Stomach smooth muscle (tissue), 2 donors: ENCODE data around the gene INTS2.
"Not testable (repeated sequence)": the region's sequence is repeated elsewhere in the genome, so short reads cannot be mapped to it uniquely, and the experiment has no call there.

Source experiments
- H3K27ac ChIP-seq: one replicate; pipeline ENCODE4 v1.7.0; 2013; ENCODE audit warnings: mild to moderate bottlenecking, low read length, inconsistent platforms
- H3K27me3 ChIP-seq, 2 donors: one replicate each; pipeline ENCODE4 v1.7.0; 2013; ENCODE audit warnings: low read length in 2 of 2; ENCODE audit not compliant: insufficient read depth in 2 of 2, control insufficient read depth in 1 of 2
- H3K36me3 ChIP-seq, 2 donors: one replicate each; pipeline ENCODE4 v1.7.0; 2013; ENCODE audit warnings: low read length in 2 of 2; ENCODE audit not compliant: control insufficient read depth in 2 of 2, insufficient read depth in 2 of 2
- H3K4me1 ChIP-seq: one replicate; pipeline ENCODE4 v1.7.0; 2013; ENCODE audit warnings: low read length; ENCODE audit not compliant: control insufficient read depth, insufficient read depth
- H3K4me3 ChIP-seq, 2 donors: one replicate each; pipeline ENCODE4 v1.7.0; 2013; ENCODE audit warnings: low read length in 2 of 2
- H3K9ac ChIP-seq, 2 donors: one replicate each; pipeline ENCODE4 v1.7.0; 2013; ENCODE audit warnings: low read length in 2 of 2, mild to moderate bottlenecking in 1 of 2
- H3K9me3 ChIP-seq, 2 donors: one replicate each; pipeline ENCODE4 v1.7.0; 2013; ENCODE audit warnings: low read length in 2 of 2; ENCODE audit not compliant: control insufficient read depth in 2 of 2
- donor health status: healthy.
- donor health status: Pancreatic carcinoma.

Gene INTS2

DNA sequence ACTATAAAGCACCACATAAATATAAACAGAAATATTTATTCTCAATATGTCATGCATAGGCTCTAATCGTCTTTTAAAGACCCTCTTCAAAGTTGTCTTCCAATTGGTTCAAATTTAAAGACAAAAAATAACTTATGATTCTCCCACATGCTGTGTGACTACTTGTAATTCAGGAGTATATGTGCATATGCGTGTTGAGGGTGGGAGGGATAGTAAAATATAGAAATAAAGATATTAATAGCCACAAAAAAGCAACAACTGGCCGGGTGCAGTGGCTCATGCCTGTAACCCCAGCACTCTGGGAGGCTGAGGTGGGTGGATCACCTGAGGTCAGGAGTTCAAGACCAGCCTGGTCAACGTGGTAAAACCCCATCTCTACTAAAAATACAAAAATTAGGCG, 33.5 kb downstream of the INTS2 start:
- not testable (repeated sequence) for H3K9me3 ChIP-seq, H3K4me1 ChIP-seq, H3K9ac ChIP-seq, H3K27ac ChIP-seq, H3K27me3 ChIP-seq, H3K4me3 ChIP-seq
- peaks cover 6 to 10% of the 10 kb centered on the region in 2 donors for H3K36me3 ChIP-seq

DNA sequence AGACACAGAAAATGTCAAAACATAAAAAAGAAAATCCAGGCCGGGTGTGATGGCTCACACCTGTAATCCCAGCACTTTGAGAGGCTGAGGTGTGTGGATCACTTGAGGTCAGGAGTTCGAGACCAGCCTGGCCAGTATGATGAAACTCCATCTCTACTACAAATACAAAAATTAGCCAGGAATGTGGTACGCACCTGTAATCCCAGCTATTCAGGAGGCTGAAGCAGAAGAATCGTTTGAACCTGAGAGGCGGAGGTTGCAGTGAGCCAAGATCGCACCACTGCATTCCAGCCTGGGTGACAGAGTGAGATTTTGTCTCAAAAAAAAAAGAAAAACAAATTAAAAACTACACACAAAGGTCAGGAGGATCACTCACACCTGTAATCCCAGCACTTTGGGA, 40.0 kb downstream of the INTS2 start:
- not testable (repeated sequence) for H3K4me3 ChIP-seq, H3K4me1 ChIP-seq, H3K9me3 ChIP-seq, H3K27ac ChIP-seq, H3K27me3 ChIP-seq, H3K9ac ChIP-seq
- peaks cover 9 to 10% of the 10 kb centered on the region in 2 donors for H3K36me3 ChIP-seq

DNA sequence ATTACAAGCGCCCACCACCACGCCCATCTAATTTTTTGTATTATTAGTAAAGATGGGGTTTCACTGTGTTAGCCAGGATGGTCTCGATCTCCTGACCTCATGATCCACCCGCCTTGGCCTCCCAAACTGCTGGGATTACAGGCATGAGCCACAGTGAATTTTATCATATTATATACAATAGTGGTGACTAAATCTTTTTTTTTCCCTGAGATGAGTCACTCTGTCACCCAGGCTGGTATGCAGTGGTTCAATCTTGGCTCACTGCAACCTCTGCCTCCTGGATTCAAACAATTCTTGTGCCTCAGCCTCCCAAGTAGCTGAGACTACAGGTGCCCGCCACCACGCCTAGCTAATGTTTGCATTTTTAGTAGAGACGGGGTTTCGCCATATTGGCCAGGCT, 41.9 kb downstream of the INTS2 start:
- H3K4me1 ChIP-seq, H3K27ac ChIP-seq, H3K27me3 ChIP-seq, H3K4me3 ChIP-seq, H3K9ac ChIP-seq, H3K9me3 ChIP-seq: not testable (repeated sequence)
- H3K36me3 ChIP-seq: peaks cover 9 to 13% of the 10 kb centered on the region in 2 donors

DNA sequence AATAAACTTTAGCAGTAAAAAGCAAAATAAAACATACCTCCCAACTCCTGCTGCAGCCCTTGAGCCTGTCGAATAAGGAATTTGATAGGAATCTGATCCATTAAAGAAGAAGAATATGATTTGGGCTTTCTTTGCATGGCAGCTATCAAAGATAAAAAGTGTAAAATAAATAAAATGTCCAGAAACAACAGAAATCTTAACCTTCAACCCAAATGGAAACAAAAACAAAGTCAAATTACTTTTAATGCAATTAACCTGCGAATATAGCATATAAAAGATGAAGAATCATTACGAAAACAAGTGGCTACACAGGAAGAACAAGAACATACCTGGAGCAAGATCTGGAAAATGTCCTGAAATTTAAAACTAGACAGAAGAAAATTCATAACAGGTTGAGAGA, 42.9 kb downstream of the INTS2 start:
- no peaks in the 10 kb centered on the region for H3K4me1 ChIP-seq
- H3K36me3 ChIP-seq: peaks cover 7 to 13% of the 10 kb centered on the region in 2 donors
- no peaks in the 10 kb centered on the region for H3K27me3 ChIP-seq
- no peak overlapping the region for H3K9ac ChIP-seq
- H3K27ac ChIP-seq: no peak overlapping the region
- H3K4me3 ChIP-seq: no peak overlapping the region
- no peaks in the 10 kb centered on the region for H3K9me3 ChIP-seq

DNA sequence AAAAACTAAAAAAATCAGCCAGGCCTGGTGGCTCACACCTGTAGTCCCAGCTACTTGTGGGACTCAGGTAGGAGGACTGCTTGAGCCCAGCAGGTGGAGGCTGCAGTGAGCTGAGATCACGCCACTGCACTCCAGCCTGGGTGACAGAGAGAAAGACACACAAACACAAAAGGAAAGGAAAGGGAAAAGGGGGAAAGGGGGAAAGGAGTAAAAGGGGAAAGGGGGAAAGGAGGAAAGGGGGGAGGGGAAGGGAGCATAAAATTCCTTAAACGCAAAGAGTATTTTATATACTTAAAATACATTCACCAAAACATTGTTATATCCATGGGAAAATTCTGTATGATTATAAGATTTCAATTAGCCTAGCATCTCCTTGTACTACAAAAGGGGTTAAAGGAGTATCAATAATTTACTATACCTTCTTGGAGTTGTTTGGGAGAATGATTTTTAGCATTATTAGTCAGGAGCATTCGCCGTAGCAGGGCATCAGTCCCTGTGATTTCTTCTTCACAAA, 47.1 kb downstream of the INTS2 start:
- Histone ChIP-seq H3K4me3 (no peak overlapping the region), H3K36me3 (peaks cover 9 to 16% of the 10 kb centered on the region in 2 donors)

GRCh38 chr17:61878984-61879612, 48.7 kb downstream of the INTS2 start:
- Histone ChIP-seq H3K36me3 (peaks cover 12 to 14% of the 10 kb centered on the region in 2 donors), H3K27me3 (no peaks in the 10 kb centered on the region), H3K4me3 (no peak overlapping the region), H3K27ac (no peak overlapping the region), H3K9me3 (no peaks in the 10 kb centered on the region), H3K4me1 (no peaks in the 10 kb centered on the region), H3K9ac (no peak overlapping the region)

More for the DNA sequence above, 47.1 kb downstream of the INTS2 start:
- Histone ChIP-seq H3K9ac (no peak overlapping the region), H3K27ac (no peak overlapping the region), H3K27me3 (no peaks in the 10 kb centered on the region), H3K9me3 (no peaks in the 10 kb centered on the region), H3K4me1 (no peaks in the 10 kb centered on the region)

GRCh38 chr17:61878520-61878919, 49.3 kb downstream of the INTS2 start:
- Histone ChIP-seq H3K4me1 (no peaks in the 10 kb centered on the region), H3K9ac (no peak overlapping the region), H3K27me3 (no peaks in the 10 kb centered on the region), H3K4me3 (no peak overlapping the region), H3K9me3 (no peaks in the 10 kb centered on the region), H3K36me3 (peaks cover 12 to 14% of the 10 kb centered on the region in 2 donors), H3K27ac (no peak overlapping the region)

- Histone ChIP-seq H3K27me3 (no peaks in the 10 kb centered on the region), H3K4me1 (no peaks in the 10 kb centered on the region), H3K9me3 (no peaks in the 10 kb centered on the region), H3K36me3 (peaks cover 12 to 14% of the 10 kb centered on the region in 2 donors), H3K27ac (no peak overlapping the region), H3K9ac (no peak overlapping the region), H3K4me3 (no peak overlapping the region)
Observed at GRCh38 chr17:61877837-61878236, 49.9 kb downstream of the INTS2 start.

DNA sequence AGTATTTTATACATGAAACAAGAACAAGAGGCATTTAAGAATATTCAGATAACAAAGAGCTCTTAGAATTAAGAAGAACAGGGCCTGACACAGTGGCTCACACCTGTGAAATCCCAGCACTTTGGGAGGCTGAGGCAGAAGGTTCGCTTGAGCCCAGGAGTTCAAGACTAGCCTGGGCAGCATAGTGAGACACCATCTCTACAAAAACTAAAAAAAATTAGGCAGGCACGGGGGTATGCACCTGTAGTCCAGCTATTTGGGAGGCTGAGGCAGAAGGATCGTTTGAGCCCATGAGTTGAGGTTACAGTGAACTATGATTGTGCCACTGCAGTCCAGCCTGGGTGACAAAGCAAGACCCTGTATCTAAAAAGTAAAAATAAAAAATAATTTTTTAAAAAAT, 52.0 kb downstream of the INTS2 start:
- Histone ChIP-seq H3K27ac (no peak overlapping the region), H3K9ac (no peak overlapping the region), H3K4me3 (no peak overlapping the region), H3K4me1 (no peaks in the 10 kb centered on the region), H3K36me3 (peaks cover 9 to 16% of the 10 kb centered on the region in 2 donors), H3K27me3 (no peaks in the 10 kb centered on the region), H3K9me3 (no peaks in the 10 kb centered on the region)

DNA sequence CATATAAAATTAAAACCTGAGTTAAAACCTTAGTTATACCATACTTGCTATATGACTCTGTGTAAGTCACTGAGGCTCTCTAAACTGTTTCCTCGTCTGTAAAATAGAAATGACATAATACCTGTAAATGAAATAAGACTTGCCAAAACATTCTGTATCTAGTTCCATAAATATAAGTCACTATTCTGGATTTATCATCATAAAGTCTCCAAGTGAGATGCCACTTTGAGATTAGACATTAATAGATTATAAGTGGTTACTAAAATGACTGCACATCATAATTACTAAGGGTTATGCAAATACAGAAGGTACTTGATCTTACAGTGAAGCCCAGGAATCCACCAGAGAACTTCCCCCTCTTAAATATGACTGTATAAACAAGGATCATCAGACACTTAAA, 52.5 kb downstream of the INTS2 start:
- Histone ChIP-seq H3K36me3 (peaks cover 10 to 18% of the 10 kb centered on the region in 2 donors), H3K27me3 (no peaks in the 10 kb centered on the region), H3K9me3 (no peaks in the 10 kb centered on the region), H3K9ac (no peak overlapping the region), H3K27ac (no peak overlapping the region), H3K4me3 (no peak overlapping the region), H3K4me1 (no peaks in the 10 kb centered on the region)

DNA sequence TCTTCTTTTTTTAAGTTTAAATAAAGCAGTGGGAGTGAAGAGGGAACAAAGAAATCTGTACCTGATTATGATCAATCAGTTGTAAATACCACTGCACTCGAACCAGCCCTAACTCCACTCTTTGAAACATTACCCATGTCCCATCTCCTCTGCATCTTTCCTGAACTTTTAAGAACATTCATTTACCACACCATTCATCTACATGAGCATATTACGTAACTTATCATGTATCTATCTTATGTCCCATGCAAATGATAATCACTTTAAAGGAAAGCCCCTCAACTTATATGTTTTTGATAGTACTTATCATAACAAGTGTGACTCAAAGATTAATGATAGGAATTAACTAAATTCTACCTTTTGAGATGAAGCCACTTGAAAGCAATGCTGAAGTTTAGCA, 53.7 kb downstream of the INTS2 start:
- H3K9ac ChIP-seq: no peak overlapping the region
- H3K36me3 ChIP-seq: peaks cover 17 to 18% of the 10 kb centered on the region in 2 donors

More for the DNA sequence above, 53.7 kb downstream of the INTS2 start:
- H3K4me1 ChIP-seq: no peaks in the 10 kb centered on the region
- no peak overlapping the region for H3K4me3 ChIP-seq
- no peaks in the 10 kb centered on the region for H3K9me3 ChIP-seq
- H3K27me3 ChIP-seq: no peaks in the 10 kb centered on the region
- H3K27ac ChIP-seq: no peak overlapping the region
